NCI-H2196 treated with DMSO at 0.1 percent for 48 hours (cell line): ENCODE data around the gene SIK2.
A peak's percentile ranks its signal among the peaks of the same experiment; 100 is the strongest.

Experiments
- DNase-seq: peaks from one replicate; lab custom pipeline; 2025; ENCODE audit not compliant: unreplicated experiment; lab: John Stamatoyannopoulos, UW

Gene SIK2

DNA sequence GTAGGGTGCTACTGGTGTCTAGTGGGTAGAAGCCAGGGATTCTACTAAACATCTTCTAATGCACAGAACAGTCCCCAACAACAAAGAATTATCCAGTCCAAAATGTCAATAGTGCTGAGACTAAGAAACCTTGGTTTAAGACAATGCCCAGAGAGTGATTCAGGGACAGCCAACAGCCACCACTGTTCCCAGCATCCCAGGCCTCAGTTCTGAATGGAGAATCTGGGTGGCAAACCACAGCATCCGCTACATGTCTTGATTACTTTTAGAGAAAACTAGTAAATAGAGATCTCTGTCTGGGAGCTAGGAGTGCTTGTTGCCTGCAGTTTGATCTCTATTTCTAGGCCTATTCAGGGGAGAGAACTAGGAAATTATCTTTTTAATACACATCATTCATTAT, 20.9 kb upstream of the SIK2 start:
- DNase-seq: no peak

DNA sequence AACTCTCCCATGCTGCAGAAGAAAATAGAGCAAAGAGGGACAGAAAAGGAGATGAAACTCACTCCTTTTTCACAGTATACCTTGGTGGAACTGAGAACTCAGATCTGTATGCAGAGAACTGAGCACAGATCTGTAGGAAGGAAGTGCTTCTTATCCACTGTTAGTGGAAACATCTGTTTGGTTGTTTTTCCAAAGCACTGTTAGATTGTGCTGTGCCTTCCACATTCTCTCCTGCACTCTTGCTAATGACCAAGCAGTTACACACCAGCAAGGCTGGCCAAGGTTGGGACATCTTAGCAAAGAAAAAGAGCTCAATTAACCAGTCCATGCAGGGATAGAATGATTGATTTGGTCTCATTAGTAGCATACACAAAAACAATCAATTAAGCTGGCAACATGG, 20.1 kb upstream of the SIK2 start:
- DNase-seq: no peak

DNA sequence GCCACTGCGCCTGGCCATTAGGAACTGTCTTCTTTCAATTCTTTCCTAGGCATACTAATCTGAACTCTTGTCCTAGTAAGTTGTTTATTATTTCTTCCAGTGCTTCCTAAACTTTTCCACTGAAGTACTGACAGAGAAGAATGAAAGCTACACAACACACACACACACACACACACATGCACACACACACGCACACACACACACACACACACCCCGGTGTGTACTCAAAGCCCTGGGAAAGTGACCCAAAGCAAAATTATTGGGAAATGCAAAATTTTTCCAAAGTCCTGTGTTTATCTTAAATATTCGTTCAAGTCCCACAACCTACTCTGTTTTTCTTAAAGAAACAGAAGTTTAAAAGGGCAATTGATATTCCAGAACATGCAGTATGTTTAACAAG, 19.4 kb upstream of the SIK2 start:
- no peak for DNase-seq

DNA sequence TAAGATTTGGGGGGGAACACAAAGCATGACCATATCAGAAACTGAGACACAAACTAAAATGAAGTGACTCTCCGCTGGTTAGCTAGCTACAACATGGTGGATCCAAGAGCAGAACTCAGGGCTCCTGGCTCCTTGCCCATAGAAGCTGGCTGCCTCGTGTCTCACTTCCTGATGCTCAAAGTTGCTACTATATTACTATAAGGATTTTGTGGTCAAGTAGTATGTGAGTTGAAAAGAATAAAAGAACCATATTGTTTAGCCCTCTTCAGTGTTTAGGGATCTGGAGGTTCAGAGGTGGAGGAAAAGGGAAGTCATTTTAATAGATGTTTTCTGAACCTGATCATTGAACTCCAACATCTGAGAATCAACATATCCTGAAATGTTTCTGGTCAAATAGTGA, 16.9 kb upstream of the SIK2 start:
- DNase-seq: no peak

DNA sequence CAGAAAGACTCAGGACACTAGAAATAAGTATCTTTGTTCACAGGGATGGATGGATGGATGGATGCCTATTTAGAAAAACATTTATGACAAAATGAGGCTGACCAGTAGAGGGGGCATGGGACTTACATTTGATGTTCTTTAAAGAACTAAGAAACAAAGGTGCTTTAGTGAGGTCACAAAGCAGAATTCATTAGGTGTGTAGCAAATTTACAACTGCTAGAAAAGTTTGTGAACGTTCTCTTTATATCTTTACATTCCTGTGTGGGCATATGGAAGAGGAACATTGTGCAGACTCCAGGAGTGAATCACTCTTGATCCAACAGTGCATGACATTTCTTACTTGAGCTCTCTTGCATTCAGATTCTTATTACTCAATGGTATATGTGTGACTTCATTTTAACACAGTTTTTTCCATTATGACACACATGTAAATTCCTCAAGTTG, 15.8 kb upstream of the SIK2 start:
- peak; percentile 19 for DNase-seq

DNA sequence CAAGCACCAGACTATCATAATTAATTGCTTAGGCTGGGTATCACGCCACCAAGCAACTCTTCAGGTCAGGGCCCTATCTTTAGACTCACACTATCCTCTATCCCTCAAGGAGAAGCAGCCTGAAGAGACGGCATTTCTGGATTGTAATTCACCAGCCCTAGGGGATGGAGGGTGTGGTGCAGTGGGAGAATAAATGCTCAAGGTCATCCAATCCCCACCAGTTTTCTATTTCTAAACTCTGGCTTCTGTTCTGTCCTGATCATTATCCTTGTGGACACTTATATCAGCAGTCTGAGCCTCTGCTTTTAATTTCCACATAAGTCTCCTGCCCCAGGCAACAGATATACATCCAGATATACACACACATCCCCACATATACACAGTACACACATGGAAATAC, 13.1 kb upstream of the SIK2 start:
- DNase-seq: no peak

DNA sequence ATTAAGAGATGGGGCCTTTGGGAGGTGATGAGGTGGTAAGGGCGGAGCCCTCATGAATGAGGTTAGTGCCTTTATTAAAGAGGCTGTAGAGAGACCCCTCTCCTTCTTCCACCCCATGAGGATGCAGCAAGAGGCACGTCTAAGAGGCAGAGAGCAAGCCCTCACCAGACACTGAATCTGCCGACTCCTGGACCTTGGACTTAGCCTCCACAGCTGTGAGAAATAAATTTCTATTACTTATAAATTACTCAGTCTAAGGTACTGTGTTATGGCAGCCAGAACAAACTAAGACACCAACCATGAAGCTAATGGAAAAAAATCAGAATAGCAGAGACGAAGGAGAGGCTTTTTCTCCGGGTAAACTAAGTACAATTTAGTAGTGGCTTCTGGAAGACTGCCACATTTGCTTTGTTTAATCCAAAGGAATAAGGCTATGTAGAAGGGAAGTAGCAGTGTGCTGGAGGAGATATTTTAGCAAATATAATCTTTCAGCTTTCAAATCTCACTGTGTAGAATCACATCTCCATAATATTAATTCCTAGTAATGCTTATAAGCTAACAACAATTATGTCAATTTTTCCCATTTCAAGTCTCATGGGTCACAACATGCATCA, 12.3 kb upstream of the SIK2 start:
- no peak for DNase-seq

DNA sequence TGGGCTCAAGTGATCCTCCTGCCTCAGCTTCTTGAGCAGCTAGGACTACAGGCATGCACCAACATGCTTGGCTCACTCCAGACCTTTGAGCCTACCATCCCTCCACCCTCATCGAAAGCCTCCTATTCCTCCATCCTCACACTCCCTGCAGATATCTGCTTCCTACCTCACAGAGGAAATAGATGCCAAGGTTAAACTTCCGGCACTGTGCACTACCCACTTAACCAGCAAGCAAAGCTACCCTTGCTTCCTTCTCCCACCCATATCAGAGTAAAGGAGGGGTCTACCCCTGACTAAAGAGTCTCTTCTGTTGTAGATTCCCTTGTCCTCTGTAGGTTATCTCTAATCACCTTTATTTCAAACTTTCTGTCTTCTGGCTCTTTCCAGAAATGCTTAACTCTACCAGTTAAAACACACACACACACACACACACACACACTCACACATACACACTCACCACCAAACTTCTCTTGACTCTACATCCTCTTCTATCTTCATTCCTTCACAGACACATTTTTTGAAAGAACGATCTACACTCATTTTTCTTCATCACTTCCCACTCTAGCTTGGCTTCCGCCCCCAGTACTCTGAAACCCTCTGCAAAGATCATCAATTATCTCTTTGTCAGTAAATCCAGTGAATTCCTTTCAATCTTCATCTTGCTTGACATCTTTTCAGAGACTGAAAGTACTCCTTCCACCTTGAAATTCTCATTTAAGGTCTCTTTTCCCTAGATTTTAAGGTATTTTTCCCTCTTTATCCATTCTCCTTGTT, 10.9 kb upstream of the SIK2 start:
- DNase-seq: no peak

DNA sequence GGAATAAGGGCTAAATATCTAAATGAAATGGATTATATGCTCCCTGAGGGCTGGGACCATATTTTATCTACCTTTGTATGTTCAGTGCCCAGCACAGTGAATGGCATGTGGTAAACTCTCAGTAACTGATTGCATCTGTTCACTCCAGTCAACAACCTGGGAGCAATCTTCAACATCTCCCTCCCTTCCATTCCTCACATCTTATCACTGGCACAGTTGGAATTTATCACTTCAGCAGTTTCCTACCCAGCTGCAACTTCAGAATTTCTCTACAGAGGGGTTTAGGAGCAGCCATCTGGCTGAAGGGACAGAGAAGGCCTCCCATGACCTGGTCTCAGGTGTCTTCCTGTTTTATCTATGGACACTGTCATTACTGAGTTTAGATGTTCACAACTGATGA, 9.8 kb upstream of the SIK2 start:
- no peak for DNase-seq

DNA sequence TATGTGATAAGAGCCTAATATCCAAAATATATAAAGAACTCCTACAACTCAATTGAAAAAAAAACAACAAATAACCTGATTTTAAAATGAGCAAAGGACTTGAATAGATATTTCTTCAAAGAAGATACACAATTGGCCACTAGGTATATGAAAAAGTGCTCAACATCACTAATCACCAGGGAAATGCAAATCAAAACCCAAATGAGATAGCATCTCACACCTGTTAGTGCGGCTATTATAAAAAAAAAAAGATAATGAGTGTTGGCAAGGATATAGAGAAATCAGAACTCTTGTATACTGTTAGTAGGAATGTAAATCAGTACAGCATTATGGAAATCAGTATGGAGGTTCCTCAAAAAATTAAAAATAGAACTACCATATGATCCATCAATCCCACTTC, 5.9 kb upstream of the SIK2 start:
- no peak for DNase-seq

DNA sequence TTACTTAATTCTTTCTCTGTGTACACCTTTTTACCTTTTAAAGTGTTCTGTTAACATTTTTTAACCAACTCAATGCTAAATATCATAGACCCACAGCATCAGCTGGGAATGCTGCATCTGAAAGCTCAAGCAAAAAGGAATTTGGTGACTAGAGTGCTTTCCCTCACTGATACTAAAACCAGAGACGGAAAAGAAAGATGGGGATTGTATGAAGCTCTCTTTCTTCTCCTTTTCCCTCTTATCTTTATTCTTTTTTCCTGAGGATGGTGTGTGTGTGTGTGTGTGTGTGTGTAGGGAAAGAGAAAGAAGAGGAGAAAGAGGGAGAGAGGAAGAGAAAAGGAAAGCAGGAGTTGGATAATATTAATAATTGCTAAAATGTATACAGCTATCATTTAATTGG, 4.1 kb upstream of the SIK2 start:
- DNase-seq: no peak

DNA sequence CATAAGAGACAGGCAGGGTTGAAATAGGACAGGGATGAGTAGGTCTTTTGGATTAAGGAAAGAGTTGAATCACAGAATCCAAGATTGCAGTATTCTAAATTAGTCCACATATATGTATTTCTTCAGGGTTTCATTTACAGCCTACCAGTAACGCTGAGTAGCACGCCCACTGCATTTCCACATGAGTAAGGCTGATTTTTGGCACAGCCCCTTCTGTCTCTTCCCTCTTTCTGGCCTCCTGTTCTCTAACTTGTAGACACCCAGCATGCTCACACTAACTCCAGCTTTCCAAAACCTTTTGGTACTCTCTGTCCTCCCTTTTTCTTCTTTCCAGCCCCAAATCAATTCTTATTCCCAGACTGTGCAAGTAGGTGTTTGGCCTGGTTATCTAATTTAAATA, 3.7 kb upstream of the SIK2 start:
- DNase-seq: no peak

DNA sequence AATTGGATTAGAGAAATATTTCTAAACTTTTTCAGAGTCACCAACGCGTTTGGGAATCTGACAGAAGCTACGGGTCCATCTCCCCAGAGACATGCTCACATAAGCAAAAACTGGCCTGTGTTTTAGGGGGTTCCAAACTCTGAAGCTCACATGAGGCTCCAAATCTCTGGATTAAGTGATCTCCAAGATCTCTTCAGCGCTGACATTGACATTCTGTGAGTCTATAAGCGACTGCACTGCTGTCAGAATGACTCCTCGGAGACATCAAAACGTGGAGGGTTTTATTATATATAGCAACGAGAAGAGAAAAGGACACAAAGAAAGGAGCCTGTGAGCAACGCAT, 642 bp upstream of the SIK2 start:
- no peak for DNase-seq

DNA sequence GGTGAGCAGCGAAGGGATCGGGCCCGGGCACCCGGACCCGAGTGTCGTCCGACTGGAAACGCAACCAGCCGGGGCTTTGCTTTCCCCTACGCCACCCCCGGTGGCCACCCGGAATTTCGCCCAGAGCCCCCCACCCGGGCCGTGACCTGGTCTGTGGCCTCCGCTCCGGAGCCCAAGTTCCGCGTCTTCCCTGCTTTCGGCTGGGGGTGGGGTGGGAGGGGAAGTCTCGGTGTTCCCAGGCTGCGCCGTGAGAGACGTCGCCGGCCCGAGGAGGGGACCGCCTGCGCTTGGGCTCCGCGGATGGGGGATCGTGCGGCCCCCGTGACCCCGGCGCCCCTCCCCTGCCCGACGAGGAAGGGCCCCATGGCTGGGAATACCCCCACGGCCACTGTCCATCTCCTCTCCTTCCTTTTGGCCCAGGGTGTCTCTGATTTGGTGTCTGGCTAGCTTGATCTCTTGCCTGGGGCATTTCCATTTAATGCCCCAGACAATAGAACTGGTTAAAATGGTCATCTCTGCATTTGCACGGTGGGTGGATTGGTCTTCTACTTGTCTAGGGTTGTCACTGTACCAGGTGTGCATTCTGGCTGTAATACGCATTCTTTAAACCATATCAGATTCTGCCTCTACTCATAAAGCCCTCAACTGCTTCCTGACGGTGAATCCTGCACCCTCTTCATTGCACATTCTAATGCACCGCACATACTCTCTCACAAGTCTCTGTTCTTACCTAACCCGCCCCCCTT, 789 bp downstream of the SIK2 start:
- no peak for DNase-seq

DNA sequence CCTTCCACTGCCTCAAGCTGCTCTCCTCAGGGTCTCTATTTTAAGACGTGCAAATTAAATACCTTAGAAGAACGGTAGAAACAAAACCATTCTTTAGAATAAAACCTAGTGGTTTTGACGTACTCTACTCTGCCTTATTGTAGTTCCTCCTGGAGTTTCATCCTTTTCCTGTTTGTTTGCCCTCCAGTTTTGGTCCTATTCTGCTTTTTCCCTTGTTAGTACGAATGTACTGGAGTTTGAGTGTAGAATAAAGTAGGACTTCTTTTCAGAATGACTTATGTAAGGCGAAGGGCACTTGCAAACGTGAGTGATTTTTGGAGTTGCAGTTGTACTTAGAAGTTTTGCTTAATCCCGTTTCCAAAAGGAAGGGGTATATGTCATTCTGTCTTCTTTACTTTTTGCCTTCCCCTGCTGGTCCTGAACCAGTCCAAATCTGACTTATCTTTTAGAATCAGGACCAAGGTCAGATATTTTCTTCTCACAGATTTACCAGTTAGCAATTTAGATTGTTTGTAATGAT, 1.4 kb downstream of the SIK2 start:
- DNase-seq: no peak

DNA sequence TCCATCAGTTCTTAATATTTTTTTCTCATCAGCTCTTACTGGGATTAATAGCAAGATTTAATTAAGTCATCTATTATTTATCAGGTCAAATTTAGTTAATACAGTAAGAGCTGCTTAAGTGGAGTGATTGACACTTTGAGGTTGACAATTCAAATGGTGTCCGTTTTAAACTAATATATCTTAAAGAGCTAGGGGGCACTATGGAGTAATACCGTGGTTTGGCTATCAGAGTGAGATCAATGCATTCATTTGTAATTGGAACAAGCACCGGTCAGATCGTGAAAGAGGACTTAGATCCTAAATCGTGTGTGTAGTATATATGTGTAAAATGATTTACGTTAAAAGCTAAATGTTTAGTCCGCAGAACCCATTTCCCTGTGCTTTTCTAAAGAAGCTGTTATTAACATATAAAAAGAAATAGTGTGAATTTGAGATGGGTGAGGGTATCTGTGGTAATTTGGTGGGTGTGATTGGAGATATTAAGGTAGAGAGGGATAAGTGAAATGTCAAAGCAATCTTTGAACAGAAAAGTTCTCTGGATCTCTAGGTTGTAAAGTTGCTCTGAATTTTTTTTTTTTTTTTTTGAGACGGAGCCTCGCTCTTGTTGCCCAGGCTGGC, 2.3 kb downstream of the SIK2 start:
- DNase-seq: peak; percentile 33

DNA sequence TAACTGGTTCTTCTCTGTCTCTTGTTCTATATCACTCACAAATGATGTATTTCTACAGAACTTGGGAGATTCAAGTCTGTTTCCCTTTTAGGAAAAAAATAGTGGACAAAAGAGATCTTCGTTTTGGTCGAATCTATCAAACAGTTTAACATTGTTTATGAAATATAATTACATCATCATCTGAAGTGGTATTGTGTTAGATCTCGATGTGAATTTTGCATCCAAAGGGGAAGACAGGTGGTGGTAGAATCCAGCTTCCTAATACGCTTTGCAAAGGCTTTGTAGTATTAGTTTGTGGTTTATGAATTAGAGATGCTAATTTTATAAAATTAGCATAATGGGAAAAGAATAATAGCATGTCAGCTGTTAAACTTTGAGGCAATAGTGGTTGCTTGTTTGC, 3.4 kb downstream of the SIK2 start:
- no peak for DNase-seq

DNA sequence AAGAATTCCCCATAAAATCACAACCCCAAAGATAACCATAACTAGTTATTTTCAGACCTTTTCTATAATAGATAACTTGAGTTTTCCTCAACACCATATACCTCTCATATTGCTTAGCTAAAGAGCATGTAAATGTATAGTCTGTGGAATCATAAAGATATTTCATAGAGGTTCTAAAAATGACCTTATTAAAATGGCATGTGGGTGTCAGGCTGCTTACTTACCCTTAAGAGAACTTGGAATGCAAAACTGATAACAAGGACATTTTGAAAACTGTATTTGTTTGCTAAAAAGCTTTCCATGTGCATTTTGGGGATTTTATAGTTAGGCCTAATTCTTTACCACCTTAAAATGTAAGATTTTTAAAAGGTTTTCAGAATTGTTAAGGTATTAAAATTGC, 4.7 kb downstream of the SIK2 start:
- no peak for DNase-seq

DNA sequence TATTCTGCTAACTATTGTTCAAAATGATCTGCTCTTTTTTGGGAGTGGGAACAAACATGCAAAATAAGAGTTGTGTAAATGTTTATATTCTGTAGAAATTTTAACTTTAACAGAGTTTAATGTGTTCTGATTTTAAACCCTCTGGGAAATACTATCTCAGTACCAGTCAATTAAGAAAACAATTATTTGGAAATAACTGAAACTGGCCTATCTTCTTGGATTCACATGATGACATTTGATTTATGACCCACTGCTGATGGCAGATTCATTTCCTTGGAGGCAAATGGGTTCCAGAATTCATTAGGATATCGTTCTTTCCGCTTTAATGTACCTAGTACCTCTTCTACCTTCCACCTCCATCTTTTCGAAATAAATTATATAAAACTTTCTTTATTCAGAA, 5.5 kb downstream of the SIK2 start:
- DNase-seq: no peak

DNA sequence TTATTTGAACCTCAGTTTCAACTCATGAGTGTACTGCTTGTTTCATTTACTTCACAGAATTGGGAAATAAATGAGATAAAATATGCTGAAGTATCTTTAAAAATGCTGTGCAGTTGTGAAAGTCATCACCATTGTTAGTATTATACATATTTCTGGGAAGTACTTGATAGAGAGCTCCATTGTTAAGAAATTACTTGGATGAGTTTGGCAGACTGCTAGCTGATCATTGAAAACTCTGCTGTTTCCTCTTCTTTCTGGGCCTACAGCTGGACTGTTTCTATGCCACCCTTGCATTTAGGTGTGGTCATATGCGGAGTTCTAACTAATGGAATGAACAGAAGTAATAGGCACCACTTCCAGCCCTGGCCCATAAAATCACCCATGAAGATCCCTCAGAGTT, 10.0 kb downstream of the SIK2 start:
- no peak for DNase-seq

DNA sequence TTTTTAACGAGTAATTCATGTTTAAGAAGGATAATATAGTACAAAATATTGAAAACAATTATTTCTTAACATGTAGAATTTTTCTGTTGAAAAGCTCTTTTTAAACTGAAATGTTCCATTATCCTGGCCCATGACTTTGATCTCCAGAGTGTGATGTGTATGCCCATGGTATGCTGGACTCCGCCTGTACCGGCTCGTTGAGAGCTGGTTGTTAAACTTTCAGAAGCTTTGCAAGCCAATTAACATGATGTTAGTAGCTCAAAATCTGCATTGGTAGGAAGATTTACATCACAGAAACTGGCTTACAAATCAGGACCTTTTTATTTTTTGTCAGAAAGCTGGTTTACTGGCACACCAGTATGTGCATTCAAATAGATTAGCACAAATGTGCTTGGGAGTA, 15.0 kb downstream of the SIK2 start:
- no peak for DNase-seq

DNA sequence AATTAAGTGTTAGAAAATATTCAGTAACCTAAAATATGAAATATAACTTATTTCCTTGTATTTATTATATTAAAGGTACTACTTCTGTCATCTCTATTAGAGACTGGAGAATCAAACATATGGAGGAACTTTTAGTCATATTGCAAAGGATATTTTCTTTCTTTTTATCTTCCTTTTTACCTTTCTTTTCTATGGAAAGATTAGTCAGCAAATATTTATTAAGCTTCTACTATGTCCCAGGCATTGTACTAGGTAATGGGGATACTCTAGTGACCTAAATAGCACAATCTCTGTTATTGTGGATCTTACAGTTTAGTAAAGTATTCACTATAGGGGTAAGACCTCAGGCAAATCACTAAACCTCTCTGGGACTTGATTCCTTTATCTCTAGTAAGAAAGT, 18.3 kb downstream of the SIK2 start:
- DNase-seq: no peak
